Camera-type eye (tissue), 1 donor: ENCODE data around the gene ROGDI. TPM values are rescaled to one million over a fixed set of nuclear protein-coding genes. Genes with fewer than 3 reads are reported as not detected.

ENCODE experiments used
- total RNA-seq: library from RNA; depleted of rRNA; stranded (reverse); fragments of >200 nt; gene quantifications from one replicate; pipeline ENCODE4 v1.2.3, GENCODE V29; 2014

ROGDI gene, protein sequence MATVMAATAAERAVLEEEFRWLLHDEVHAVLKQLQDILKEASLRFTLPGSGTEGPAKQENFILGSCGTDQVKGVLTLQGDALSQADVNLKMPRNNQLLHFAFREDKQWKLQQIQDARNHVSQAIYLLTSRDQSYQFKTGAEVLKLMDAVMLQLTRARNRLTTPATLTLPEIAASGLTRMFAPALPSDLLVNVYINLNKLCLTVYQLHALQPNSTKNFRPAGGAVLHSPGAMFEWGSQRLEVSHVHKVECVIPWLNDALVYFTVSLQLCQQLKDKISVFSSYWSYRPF
- total RNA-seq: 52.9 TPM

DNA sequence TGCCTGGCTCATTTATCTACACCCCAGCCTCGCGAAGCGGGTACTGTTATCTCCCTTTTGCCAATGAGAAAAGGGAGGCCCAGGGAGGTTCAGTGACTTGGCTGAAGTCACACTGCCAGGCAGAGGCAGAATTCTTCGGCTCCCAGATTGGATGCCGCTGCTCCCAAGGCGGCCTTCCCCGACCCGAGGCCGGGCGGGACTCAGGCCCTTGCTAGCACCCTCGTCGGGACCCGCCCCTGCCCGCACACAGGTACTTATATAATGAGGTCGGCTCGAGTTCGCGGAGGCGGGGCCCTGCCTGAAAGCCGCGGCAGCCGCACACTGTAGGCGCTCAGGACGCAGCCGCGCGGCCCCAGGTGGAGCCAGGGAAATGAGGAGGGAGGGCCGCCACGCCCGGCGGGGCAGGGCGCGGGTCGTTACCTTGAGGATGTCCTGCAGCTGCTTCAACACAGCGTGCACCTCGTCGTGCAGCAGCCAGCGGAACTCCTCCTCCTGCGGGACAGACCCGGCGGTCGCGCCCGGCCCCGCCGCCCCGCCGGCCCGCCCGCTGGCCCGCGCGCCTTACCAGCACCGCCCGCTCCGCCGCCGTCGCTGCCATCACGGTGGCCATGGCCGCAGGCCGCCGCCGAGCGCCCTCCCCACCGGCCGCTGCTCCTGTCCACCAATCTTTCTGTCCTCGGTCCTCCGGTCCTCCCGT is at the start of gene ROGDI:
Gene ROGDI, minus strand, starts transcription at position 672 of the 697 bp plus-strand sequence. Its CDS starts 62 bp downstream, at position 610.

GRCh38 chr16:4846901-4847773 is 44.7 kb upstream of the ROGDI start, which contains the start of the genes GLYR1 and UBN1:
GLYR1 (minus strand) TSS chr16:4847288; CDS start chr16:4847265, 23 bp downstream.
UBN1 (plus strand) TSS chr16:4847481; CDS start chr16:4852918, 5,437 bp downstream.

DNA sequence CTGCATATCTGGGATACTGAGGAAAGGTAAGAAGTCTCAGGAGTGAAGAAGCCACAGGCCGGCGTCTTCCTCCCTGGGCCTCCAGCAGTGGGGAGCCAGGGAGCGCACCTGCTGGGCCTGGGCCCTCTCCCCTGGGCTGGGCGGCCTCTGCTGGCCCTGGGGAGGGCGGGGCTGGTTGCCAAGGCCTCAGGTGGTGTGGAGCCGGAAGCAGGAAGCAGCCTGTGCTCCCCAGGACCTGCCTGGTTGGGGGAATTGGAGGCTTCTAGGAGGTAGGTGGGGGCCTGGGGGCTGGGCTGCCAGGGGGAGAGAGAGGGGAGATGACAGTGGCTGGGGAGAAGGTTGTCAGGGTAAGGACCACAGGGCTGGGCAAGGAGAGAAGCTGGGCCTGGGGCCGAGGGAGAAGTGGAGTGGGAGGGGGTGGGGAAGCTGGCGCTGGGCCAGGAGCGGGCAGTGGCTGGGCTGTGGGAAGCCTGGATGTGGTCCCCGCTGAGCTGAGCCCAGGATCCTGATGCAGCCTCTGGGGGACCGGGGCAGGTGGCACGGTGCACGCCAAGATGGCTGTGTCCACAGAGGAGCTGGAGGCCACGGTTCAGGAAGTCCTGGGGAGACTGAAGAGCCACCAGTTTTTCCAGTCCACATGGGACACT is 7.1 kb downstream of the ROGDI start, which contains the start of gene SMIM22:
Gene SMIM22, plus strand, starts transcription at position 189 of the 647 bp plus-strand sequence. Its CDS starts 366 bp downstream, at position 555.

GRCh38 chr16:4787627-4788482 is 14.6 kb downstream of the ROGDI start, which contains the start of gene SEPTIN12:
SEPTIN12 (minus strand) TSS chr16:4788345; CDS start chr16:4787645, 700 bp downstream.

DNA sequence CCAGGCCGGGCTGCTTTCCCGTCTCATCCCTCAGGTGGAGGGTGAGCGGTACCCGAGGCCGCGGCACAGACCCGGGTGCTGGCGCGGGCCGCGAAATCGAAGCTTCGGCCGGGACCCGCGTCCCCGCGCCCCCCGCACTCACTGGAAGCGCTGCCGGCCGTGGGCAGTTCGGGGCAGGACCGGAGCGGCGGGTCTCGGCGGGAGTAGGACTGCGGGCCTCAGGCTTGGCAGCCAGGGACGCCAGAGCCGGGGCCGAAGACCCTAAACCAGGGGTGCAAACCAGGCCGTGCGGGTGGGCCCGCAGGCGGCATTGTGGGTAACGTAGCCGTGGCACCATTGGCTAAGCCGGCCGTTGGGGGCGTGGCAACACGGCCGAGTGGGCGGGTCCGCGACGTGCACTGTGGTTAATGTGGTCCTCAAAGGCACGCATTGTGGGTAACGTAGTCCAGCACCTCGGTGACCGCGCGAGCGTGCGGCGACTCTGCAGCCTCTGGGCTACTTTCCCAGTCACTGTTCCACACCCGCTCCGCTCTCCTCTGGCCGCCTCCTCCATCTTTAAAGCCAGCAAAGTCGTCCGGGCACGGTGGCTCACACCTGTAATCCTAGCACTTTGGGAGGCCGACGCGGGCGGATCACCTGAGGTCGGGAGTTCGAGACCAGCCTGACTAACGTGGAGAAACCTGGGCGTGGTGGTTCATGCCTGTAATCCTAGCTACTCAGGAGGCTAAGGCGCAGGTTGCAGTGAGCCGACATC is 35.4 kb downstream of the ROGDI start, which contains the start of gene ZNF500:
Gene ZNF500, minus strand, starts transcription at position 288 of the 754 bp plus-strand sequence. CDS start 1,184 bp downstream, outside the sequence.

Other genes with a start within 250 kb of the ROGDI start
- 0.38 TPM for gene C16orf96, start 246.3 kb downstream of the ROGDI start, total RNA-seq
- 6.1 TPM for gene UBALD1, start 187.7 kb downstream of the ROGDI start, total RNA-seq
- 62.8 TPM for gene MGRN1, start 177.8 kb downstream of the ROGDI start, total RNA-seq
- gene NUDT16L1, start 109.1 kb downstream of the ROGDI start, total RNA-seq: 39.9 TPM
- 40.5 TPM for gene ANKS3, start 68.4 kb downstream of the ROGDI start, total RNA-seq
- 0.71 TPM for gene DNAAF8, start 68.1 kb downstream of the ROGDI start, total RNA-seq
- gene ZNF500, start 35.5 kb downstream of the ROGDI start, total RNA-seq: 26.8 TPM
- not detected for gene SEPTIN12, start 14.3 kb downstream of the ROGDI start, total RNA-seq
- gene SMIM22, start 7.3 kb downstream of the ROGDI start, total RNA-seq: not detected
- 90.4 TPM for gene GLYR1, start 44.7 kb upstream of the ROGDI start, total RNA-seq
- 35.6 TPM for gene UBN1, start 44.8 kb upstream of the ROGDI start, total RNA-seq
- 37.7 TPM for gene PPL, start 134.5 kb upstream of the ROGDI start, total RNA-seq
- gene SEC14L5, start 155.7 kb upstream of the ROGDI start, total RNA-seq: 2.8 TPM
- 17.6 TPM for gene NAGPA, start 231.3 kb upstream of the ROGDI start, total RNA-seq